ENCODE data around the gene EBLN1.

EBLN1 gene

DNA sequence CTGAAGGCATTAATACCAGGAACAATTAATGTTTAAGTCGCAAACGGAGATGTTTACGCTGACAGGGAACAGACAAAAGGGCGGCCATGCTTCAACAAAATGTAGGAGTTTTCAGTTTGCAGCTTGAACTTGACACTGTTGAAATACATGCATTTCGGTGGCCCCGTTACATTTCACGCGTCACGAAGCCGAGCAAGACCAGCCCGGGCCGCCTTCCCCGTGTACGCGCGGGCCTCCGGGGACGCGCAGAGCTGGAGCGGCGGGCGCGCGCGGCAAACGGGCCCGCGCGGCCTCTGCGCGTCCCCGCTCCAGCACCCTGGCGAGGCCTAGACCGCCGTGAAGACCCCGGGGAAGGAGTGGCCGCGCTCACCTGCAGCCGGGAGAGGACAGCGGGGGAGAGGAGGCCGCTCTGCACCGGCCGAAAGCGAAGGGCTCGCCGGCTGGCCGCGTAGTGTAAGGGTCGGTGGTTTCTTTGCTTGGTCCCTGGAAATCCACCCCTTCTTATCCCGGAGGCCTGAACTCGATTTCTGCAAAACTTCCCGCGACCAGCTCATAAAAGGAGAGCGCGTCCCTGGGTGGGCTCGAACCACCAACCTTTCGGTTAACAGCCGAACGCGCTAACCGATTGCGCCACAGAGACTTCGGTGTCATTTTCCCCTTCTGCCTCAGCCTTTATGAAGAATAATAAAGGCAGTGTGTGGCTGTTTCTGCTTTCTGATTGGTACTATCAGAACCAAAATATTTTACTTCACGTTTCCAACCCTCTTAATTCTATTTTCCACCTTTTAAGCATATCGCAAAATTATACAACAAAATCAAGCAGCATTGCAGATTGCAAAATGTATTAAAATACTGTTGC lies 11.4 kb upstream of the EBLN1 start:
- DNase-seq (peak; percentile 62), ATAC-seq (ENCODE audit: insufficient read depth, low read depth) (peak; percentile 77)
- no peaks in the 10 kb centered on the region for H4K20me1 ChIP-seq (ENCODE audit: insufficient read depth, low read length)
- H2AFZ ChIP-seq (ENCODE audit: low read depth, low read length), result peak overlapping the region; percentile 68
- peaks cover 55% of the 10 kb centered on the region for H3K27me3 ChIP-seq (ENCODE audit: insufficient read depth, low read length, poor library complexity)
- H3K4me1 ChIP-seq (ENCODE audit: insufficient read depth, low read length), result peaks cover 25% of the 10 kb centered on the region
- H3K4me3 ChIP-seq (ENCODE audit: low read depth in 1 of 2, low read length in 2 of 2), result peak overlapping the region; percentile 19 to 63; a peak in 3 of 4 replicates
- H3K4me2 ChIP-seq (ENCODE audit: insufficient read depth, low read length), result peak overlapping the region; percentile 79
- no peaks in the 10 kb centered on the region for H3K36me3 ChIP-seq (ENCODE audit: insufficient read depth, low read length)
- H3K9me3 ChIP-seq (ENCODE audit: insufficient read depth, low read length, severe bottlenecking), result no peaks in the 10 kb centered on the region
- no peaks in the 10 kb centered on the region for H3K79me2 ChIP-seq (ENCODE audit: insufficient read depth, low read length)
- peak overlapping the region; percentile 51 for H3K9ac ChIP-seq (ENCODE audit: low read depth, low read length)
- H3K27ac ChIP-seq (ENCODE audit: low read length), result no peak overlapping the region
- TF ChIP-seq, protein P1, sequence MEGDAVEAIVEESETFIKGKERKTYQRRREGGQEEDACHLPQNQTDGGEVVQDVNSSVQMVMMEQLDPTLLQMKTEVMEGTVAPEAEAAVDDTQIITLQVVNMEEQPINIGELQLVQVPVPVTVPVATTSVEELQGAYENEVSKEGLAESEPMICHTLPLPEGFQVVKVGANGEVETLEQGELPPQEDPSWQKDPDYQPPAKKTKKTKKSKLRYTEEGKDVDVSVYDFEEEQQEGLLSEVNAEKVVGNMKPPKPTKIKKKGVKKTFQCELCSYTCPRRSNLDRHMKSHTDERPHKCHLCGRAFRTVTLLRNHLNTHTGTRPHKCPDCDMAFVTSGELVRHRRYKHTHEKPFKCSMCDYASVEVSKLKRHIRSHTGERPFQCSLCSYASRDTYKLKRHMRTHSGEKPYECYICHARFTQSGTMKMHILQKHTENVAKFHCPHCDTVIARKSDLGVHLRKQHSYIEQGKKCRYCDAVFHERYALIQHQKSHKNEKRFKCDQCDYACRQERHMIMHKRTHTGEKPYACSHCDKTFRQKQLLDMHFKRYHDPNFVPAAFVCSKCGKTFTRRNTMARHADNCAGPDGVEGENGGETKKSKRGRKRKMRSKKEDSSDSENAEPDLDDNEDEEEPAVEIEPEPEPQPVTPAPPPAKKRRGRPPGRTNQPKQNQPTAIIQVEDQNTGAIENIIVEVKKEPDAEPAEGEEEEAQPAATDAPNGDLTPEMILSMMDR (IDR thresholded peaks at IDR 0.05; ENCODE audit: borderline replicate concordance, extremely low read depth, low read length, poor library complexity, severe bottlenecking), result no peak
- peak; percentile 74 for TF ChIP-seq EZH2 (IDR thresholded peaks at IDR 0.05; ENCODE audit: borderline replicate concordance, low read depth, low read length, severe bottlenecking)

DNA sequence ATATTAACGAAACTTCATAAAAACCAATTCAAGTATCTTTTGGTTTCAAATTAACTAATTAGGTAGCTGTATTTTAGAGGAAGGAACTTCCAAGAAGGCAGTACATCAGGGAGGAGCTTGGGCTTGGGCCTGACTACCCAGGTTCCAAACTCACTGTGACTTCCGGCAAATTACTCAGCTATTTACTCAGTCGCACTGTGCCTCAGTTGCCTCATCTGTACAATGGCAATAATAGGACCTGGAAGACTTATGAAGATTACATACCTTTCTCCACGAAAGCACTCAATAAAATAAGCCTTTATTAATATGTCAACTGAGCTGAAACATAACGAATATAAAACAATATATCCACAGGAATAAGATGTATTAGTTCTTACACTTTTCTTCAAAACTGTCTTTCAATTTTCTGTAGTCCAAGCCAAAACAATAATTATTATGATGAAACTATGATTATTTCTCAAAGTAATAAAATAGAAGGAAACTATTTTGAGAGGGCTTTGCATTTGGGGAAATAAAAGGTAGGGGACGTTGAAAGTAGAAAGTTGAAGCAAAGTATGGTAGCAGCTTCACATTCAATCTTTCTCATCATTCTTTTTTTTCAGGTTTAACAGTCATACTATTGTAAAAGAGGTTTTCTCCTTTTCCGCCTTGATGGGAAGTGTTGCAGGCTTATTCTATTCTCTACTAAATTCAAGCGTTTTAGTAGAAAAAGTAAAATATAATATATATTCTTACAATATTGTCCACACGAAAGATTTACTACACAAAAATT lies 10.5 kb upstream of the EBLN1 start:
- no peaks in the 10 kb centered on the region for H4K20me1 ChIP-seq (ENCODE audit: insufficient read depth, low read length)
- H3K36me3 ChIP-seq (ENCODE audit: insufficient read depth, low read length), result no peaks in the 10 kb centered on the region
- ATAC-seq (ENCODE audit: insufficient read depth, low read depth) (no peak), DNase-seq (no peak)
- peaks cover 25% of the 10 kb centered on the region for H3K4me1 ChIP-seq (ENCODE audit: insufficient read depth, low read length)
- no peak for TF ChIP-seq EZH2 (IDR thresholded peaks at IDR 0.05; ENCODE audit: borderline replicate concordance, low read depth, low read length, severe bottlenecking)
- TF ChIP-seq, protein P1 (IDR thresholded peaks at IDR 0.05; ENCODE audit: borderline replicate concordance, extremely low read depth, low read length, poor library complexity, severe bottlenecking), result no peak
- H3K4me3 ChIP-seq (ENCODE audit: low read depth in 1 of 2, low read length in 2 of 2), result peak overlapping the region; percentile 19 to 63; a peak in 3 of 4 replicates
- H3K79me2 ChIP-seq (ENCODE audit: insufficient read depth, low read length), result no peaks in the 10 kb centered on the region
- H3K9ac ChIP-seq (ENCODE audit: low read depth, low read length), result peak overlapping the region; percentile 51
- H3K27me3 ChIP-seq (ENCODE audit: insufficient read depth, low read length, poor library complexity), result peaks cover 55% of the 10 kb centered on the region
- no peaks in the 10 kb centered on the region for H3K9me3 ChIP-seq (ENCODE audit: insufficient read depth, low read length, severe bottlenecking)
- H2AFZ ChIP-seq (ENCODE audit: low read depth, low read length), result peak overlapping the region; percentile 68
- peak overlapping the region; percentile 79; the same call in 1 of the 2 replicates for H3K4me2 ChIP-seq (ENCODE audit: insufficient read depth, low read length)
- H3K27ac ChIP-seq (ENCODE audit: low read length), result no peak overlapping the region

DNA sequence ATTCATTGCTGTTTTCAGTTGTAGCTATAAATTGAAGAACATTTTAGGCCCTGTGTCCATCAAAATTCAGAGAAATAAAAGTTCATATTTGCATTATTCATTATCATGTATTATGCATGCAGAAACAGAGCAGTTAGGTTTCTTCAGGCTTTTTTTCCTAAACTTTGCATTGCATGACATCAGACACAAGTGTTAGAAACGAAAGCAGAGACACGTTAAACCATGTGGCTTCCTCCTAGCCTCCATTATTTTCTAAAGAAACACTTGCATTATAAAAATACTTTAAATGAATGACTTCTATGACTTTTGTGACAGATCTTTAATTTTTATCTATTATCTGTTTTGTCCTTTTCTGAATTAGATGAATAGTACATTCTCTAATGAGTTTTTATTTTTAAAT lies 8.8 kb upstream of the EBLN1 start:
- Histone ChIP-seq H3K79me2 (ENCODE audit: insufficient read depth, low read length) (no peaks in the 10 kb centered on the region), H3K9ac (ENCODE audit: low read depth, low read length) (no peak overlapping the region), H4K20me1 (ENCODE audit: insufficient read depth, low read length) (no peaks in the 10 kb centered on the region), H3K36me3 (ENCODE audit: insufficient read depth, low read length) (no peaks in the 10 kb centered on the region), H3K4me3 (ENCODE audit: low read depth in 1 of 2, low read length in 2 of 2) (no peak overlapping the region), H3K27ac (ENCODE audit: low read length) (no peak overlapping the region), H3K27me3 (ENCODE audit: insufficient read depth, low read length, poor library complexity) (peaks cover 51% of the 10 kb centered on the region), H3K4me1 (ENCODE audit: insufficient read depth, low read length) (peaks cover 25% of the 10 kb centered on the region), H3K4me2 (ENCODE audit: insufficient read depth, low read length) (no peak overlapping the region), H2AFZ (ENCODE audit: low read depth, low read length) (no peak overlapping the region), H3K9me3 (ENCODE audit: insufficient read depth, low read length, severe bottlenecking) (peaks cover 3% of the 10 kb centered on the region)
- DNase-seq, result no peak
- ATAC-seq (ENCODE audit: insufficient read depth, low read depth), result no peak
- TF ChIP-seq, protein P1 (IDR thresholded peaks at IDR 0.05; ENCODE audit: borderline replicate concordance, extremely low read depth, low read length, poor library complexity, severe bottlenecking), result no peak
- no peak for TF ChIP-seq EZH2 (IDR thresholded peaks at IDR 0.05; ENCODE audit: borderline replicate concordance, low read depth, low read length, severe bottlenecking)
